ENCODE results near the gene CDYL2.

DNA sequence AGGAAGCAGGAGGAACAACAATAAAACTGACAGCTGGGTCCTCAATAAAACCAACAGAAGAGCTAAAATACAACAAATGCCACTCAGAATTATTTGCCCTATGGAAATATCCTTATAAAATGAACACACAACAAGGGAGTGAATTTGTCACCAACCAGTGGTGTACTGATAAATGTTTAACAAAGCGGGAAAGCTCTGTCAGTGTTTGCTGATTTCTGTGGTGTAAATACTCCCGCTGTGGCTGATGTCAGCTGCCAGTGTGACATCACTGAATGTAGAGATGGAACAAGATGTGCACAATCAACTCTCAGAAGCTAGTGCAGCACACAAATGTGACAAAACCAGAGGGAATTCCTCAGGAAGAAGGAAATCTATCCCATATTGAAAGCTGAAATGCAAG lies 51.9 kb downstream of the CDYL2 start:
- TF ChIP-seq CTCF (IDR thresholded peaks at IDR 0.05) (no peak), POLR2A (IDR thresholded peaks at IDR 0.05) (no peak), EP300 (IDR thresholded peaks at IDR 0.05) (no peak)
